Stimulated activated naive CD8-positive, alpha-beta T cell treated with anti-CD3 and anti-CD28 coated beads, Interleukin-15, Interleukin-2, amounts not matched to agents 100 U/mL and 50 U/mL, for 24 hours (primary cell): Measurements from ENCODE around the gene RHOA.

Source experiments
- ATAC-seq: fragments of 150-1000 bp; cut with Tn5 transposase; one replicate; pipeline ENCODE4 v1.10.0; 2021
- DNase-seq: peaks from one replicate; pipeline ENCODE4 v3.0.0; 2021

The RHOA gene

GRCh38 chr3:49324768-49325167, 87.0 kb downstream of the RHOA start:
- DNase-seq: no peak

GRCh38 chr3:49316696-49317457, 94.9 kb downstream of the RHOA start:
- DNase-seq (no peak), ATAC-seq (no peak)

More at GRCh38 chr3:49324768-49325167, 87.0 kb downstream of the RHOA start:
- ATAC-seq: no peak

GRCh38 chr3:49313896-49314688, 97.7 kb downstream of the RHOA start:
- ATAC-seq (no peak), DNase-seq (no peak)

- ATAC-seq: no peak
- DNase-seq: no peak
Observed at GRCh38 chr3:49311283-49311682, 100.5 kb downstream of the RHOA start.

GRCh38 chr3:49310677-49311076, 101.1 kb downstream of the RHOA start:
- DNase-seq: no peak
- ATAC-seq: no peak
